ENCODE data around the gene HMG20A.
A peak's percentile ranks its signal among the peaks of the same experiment; 100 is the strongest.

The HMG20A gene

GRCh38 chr15:77420610-77421369 is at the start of gene HMG20A:
Gene HMG20A (plus strand): TSS chr15:77420888. CDS start chr15:77458408, 37,520 bp downstream.
- ATAC-seq (ENCODE audit: low read depth) (peak; percentile 15), DNase-seq (ENCODE audit: low spot score) (peak; percentile 71)
- Histone ChIP-seq H3K36me3 (ENCODE audit: low read depth) (no peaks in the 10 kb centered on the region), H3K4me3 (ENCODE audit: severe bottlenecking) (peak within 1 kb of the TSS; percentile 99), H3K4me1 (ENCODE audit: insufficient read depth, poor library complexity, severe bottlenecking) (peaks cover 27% of the 10 kb centered on the region), H3K27me3 (ENCODE audit: insufficient read depth, poor library complexity, severe bottlenecking) (no peaks in the 10 kb centered on the region), H3K9me3 (ENCODE audit: severe bottlenecking) (no peaks in the 10 kb centered on the region), H3K27ac (ENCODE audit: poor library complexity, severe bottlenecking) (peak within 1 kb of the TSS; percentile 75)
- no peak for TF ChIP-seq CTCF (IDR thresholded peaks at IDR 0.05; ENCODE audit: poor library complexity, severe bottlenecking)

- H3K27me3 ChIP-seq (ENCODE audit: insufficient read depth, poor library complexity, severe bottlenecking), result no peaks in the 10 kb centered on the region
- DNase-seq (ENCODE audit: low spot score) (no peak), ATAC-seq (ENCODE audit: low read depth) (no peak)
- no peaks in the 10 kb centered on the region for H3K36me3 ChIP-seq (ENCODE audit: low read depth)
- no peak overlapping the region for H3K27ac ChIP-seq (ENCODE audit: poor library complexity, severe bottlenecking)
- H3K4me1 ChIP-seq (ENCODE audit: insufficient read depth, poor library complexity, severe bottlenecking), result no peaks in the 10 kb centered on the region
- H3K4me3 ChIP-seq (ENCODE audit: severe bottlenecking), result no peak overlapping the region
- TF ChIP-seq CTCF (IDR thresholded peaks at IDR 0.05; ENCODE audit: poor library complexity, severe bottlenecking), result no peak
- no peaks in the 10 kb centered on the region for H3K9me3 ChIP-seq (ENCODE audit: severe bottlenecking)
These were observed 48.7 kb upstream of the HMG20A start for GRCh38 chr15:77371850-77372563.

- TF ChIP-seq CTCF (IDR thresholded peaks at IDR 0.05; ENCODE audit: poor library complexity, severe bottlenecking), result no peak
- H3K4me1 ChIP-seq (ENCODE audit: insufficient read depth, poor library complexity, severe bottlenecking), result no peaks in the 10 kb centered on the region
- H3K27ac ChIP-seq (ENCODE audit: poor library complexity, severe bottlenecking), result no peak overlapping the region
- no peaks in the 10 kb centered on the region for H3K9me3 ChIP-seq (ENCODE audit: severe bottlenecking)
- no peaks in the 10 kb centered on the region for H3K27me3 ChIP-seq (ENCODE audit: insufficient read depth, poor library complexity, severe bottlenecking)
- no peak for ATAC-seq (ENCODE audit: low read depth)
- no peak for DNase-seq (ENCODE audit: low spot score)
- no peaks in the 10 kb centered on the region for H3K36me3 ChIP-seq (ENCODE audit: low read depth)
- no peak overlapping the region for H3K4me3 ChIP-seq (ENCODE audit: severe bottlenecking)
These were observed 47.2 kb upstream of the HMG20A start for GRCh38 chr15:77373441-77373840.

GRCh38 chr15:77375133-77375532 is 45.6 kb upstream of the HMG20A start:
- Histone ChIP-seq H3K4me3 (ENCODE audit: severe bottlenecking) (no peak overlapping the region), H3K9me3 (ENCODE audit: severe bottlenecking) (no peaks in the 10 kb centered on the region), H3K27ac (ENCODE audit: poor library complexity, severe bottlenecking) (no peak overlapping the region), H3K4me1 (ENCODE audit: insufficient read depth, poor library complexity, severe bottlenecking) (no peaks in the 10 kb centered on the region), H3K36me3 (ENCODE audit: low read depth) (no peaks in the 10 kb centered on the region), H3K27me3 (ENCODE audit: insufficient read depth, poor library complexity, severe bottlenecking) (no peaks in the 10 kb centered on the region)
- ATAC-seq (ENCODE audit: low read depth) (no peak), DNase-seq (ENCODE audit: low spot score) (no peak)
- no peak for TF ChIP-seq CTCF (IDR thresholded peaks at IDR 0.05; ENCODE audit: poor library complexity, severe bottlenecking)

- DNase-seq (ENCODE audit: low spot score), result no peak
- Histone ChIP-seq H3K4me1 (ENCODE audit: insufficient read depth, poor library complexity, severe bottlenecking) (no peaks in the 10 kb centered on the region), H3K27me3 (ENCODE audit: insufficient read depth, poor library complexity, severe bottlenecking) (no peaks in the 10 kb centered on the region), H3K36me3 (ENCODE audit: low read depth) (no peaks in the 10 kb centered on the region), H3K4me3 (ENCODE audit: severe bottlenecking) (no peak overlapping the region), H3K27ac (ENCODE audit: poor library complexity, severe bottlenecking) (no peak overlapping the region), H3K9me3 (ENCODE audit: severe bottlenecking) (no peaks in the 10 kb centered on the region)
- no peak for TF ChIP-seq CTCF (IDR thresholded peaks at IDR 0.05; ENCODE audit: poor library complexity, severe bottlenecking)
- no peak for ATAC-seq (ENCODE audit: low read depth)
These were observed 43.9 kb upstream of the HMG20A start for GRCh38 chr15:77376770-77377169.

Data from RWPE2 (cell line).